ENCODE results near the gene YIPF7.

YIPF7 gene

DNA sequence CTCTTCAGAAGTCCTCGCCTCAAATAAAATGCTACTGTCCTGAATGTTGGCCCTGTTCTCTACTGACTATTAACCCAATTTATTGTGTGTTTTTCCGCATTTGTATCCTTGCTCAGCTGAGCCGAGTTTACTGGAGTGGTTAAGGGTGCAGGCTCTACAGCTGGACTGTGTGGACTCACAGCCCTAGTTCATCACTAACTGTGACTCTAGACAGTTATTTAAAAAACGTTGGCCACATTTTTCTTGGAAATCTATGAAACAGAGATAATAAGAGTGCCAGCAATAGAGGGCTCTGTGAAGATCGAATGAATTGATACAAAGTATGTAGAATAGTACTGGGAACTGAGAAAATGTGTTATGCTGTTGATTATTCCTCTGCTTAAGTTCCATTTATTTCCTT lies 23.9 kb upstream of the YIPF7 start:
- POLR2A ChIA-PET: no interaction called here
- no peak overlapping the region for H3K4me3 ChIP-seq (ENCODE audit: low read depth, low read length)
- TF ChIP-seq, protein P1, sequence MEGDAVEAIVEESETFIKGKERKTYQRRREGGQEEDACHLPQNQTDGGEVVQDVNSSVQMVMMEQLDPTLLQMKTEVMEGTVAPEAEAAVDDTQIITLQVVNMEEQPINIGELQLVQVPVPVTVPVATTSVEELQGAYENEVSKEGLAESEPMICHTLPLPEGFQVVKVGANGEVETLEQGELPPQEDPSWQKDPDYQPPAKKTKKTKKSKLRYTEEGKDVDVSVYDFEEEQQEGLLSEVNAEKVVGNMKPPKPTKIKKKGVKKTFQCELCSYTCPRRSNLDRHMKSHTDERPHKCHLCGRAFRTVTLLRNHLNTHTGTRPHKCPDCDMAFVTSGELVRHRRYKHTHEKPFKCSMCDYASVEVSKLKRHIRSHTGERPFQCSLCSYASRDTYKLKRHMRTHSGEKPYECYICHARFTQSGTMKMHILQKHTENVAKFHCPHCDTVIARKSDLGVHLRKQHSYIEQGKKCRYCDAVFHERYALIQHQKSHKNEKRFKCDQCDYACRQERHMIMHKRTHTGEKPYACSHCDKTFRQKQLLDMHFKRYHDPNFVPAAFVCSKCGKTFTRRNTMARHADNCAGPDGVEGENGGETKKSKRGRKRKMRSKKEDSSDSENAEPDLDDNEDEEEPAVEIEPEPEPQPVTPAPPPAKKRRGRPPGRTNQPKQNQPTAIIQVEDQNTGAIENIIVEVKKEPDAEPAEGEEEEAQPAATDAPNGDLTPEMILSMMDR (IDR thresholded peaks at IDR 0.05; ENCODE audit: insufficient read depth, low read length, missing control alignments): no peak
- no peak for DNase-seq (ENCODE audit: low read depth, low spot score)
- CTCF ChIA-PET: no interaction called here

DNA sequence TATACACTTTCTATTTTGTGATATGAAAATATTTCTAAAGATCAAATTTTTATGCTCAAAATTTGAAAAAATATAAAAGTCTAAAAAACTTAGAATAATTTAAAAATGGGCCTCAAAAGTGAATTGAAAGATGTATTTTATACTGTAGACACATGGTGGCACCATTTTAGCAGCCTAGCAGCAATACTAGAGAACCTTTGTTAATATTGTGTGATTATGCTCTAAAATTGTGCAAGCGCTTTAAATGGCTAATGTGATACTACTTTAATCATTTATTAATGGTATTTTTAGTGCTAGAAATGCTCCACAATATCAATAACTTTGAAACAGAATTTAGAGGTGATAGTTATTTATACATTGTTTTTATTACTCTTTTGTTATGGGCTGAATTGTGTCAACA lies 23.0 kb upstream of the YIPF7 start:
- ChIA-PET POLR2A (no interaction called here), CTCF (no interaction called here)
- no peak for DNase-seq (ENCODE audit: low read depth, low spot score)
- TF ChIP-seq, protein P1 (IDR thresholded peaks at IDR 0.05; ENCODE audit: insufficient read depth, low read length, missing control alignments): no peak
- H3K4me3 ChIP-seq (ENCODE audit: low read depth, low read length): no peak overlapping the region

DNA sequence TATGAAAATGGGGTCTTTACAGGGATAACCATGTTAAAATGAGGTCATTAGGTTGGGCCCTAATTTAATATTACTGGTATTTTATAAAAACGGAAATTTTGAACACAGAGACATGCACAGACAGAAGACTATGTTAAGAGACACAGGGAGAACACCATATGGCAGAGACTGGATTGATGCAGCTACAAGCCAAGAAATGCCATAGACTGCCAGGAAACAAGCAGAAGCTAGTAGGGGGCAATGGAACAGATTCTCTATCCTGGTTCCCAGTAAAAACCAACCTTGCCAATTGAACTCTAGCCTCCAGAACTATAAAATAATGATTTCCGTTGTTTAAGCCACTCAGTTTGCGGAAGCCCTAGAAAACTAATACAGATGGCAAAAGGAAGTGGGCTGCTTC lies 20.2 kb upstream of the YIPF7 start:
- DNase-seq (ENCODE audit: low read depth, low spot score): no peak
- TF ChIP-seq, protein P1 (IDR thresholded peaks at IDR 0.05; ENCODE audit: insufficient read depth, low read length, missing control alignments): no peak
- POLR2A ChIA-PET: no interaction called here
- H3K4me3 ChIP-seq (ENCODE audit: low read depth, low read length): no peak overlapping the region
- CTCF ChIA-PET: no interaction called here

DNA sequence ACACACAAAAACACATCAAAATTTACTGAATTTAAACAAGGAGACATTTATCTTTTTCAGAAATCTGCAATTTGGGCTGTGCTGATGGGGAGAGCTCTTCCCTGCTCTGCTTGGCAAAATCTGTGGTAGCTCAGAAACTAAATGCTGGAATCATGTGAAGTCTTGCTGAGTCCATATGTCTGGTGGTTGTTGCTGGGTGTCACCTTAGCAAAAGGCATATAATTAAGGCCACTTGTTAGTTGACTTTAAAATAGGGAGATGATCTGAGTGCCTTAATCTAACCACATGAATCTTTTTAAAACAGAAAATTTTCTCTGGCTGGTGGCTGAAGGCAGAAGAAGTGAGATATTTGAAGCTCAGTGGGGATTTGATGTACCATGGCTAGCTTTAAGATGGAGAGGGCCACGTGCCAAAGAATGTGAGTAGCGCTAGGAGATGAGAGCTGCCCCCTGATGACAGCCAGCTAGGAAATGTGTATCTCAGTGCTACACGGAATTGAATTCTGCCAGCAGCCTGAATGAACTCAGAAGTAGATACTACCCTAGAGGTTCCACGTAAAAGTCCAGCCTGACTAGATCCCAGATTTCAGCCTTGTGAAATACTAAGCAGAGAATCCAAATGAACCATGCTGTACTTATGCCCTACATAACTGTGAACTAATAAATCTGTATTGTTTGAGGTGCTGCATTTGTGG lies 19.2 kb upstream of the YIPF7 start:
- no peak for DNase-seq (ENCODE audit: low read depth, low spot score)
- ChIA-PET CTCF (no interaction called here), POLR2A (no interaction called here)
- H3K4me3 ChIP-seq (ENCODE audit: low read depth, low read length): no peak overlapping the region
- TF ChIP-seq, protein P1 (IDR thresholded peaks at IDR 0.05; ENCODE audit: insufficient read depth, low read length, missing control alignments): no peak

DNA sequence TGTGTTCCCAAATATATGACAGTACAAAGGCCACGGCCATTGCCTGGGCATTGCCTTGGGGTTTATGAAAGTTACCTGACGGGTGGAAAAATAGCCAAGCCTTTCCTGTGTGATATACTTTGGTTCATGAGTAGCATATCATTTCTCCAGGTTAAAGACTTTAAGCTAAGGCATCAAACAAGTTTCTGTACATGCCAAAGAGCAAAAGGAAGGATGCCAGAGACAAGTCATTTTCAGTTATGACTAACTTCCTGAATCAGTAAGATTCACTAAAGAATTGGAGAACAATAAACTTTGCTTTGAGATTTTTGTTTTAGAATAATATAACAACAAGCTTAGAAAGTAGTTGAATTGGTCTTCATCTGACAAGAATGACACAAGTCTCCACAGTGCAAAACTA lies 17.1 kb upstream of the YIPF7 start:
- CTCF ChIA-PET: no interaction called here
- DNase-seq (ENCODE audit: low read depth, low spot score): no peak
- POLR2A ChIA-PET: no interaction called here

DNA sequence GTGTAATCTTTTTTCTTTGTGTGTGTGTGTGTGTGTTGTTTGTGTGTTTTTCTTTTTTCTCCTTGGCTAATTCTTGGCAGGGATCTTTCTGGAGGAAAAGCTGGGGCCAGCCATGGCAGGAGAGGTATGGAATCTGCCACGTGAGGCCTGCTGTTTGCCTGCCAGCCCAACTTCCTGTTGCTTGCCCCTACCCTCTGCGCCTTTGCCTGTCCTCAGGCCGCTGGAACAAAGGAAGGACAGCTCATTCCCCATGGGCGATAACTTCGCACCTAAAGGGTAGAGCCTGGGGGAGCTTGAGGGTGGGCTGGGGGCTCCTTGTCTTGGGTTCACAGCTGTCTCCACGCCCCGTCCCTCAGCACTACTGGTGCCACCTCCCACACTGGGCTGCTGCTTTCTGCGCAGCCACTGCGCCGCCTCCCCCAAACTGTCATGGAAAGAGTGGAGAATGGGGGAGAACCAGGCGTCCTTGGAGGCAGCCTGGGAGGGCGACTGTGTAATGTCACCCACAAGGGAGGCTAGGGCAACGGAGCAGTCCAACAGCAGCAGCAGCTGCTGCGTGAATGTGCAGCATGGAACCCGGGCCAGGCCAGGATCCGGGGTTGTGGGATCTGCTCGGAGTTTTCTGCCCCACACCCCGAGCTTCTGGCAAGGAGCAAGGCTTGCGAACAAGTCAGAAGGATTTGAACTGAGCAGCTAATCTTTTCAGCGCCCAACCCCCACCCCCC lies 12.3 kb upstream of the YIPF7 start:
- CTCF ChIA-PET: no interaction called here
- TF ChIP-seq, protein P1 (IDR thresholded peaks at IDR 0.05; ENCODE audit: insufficient read depth, low read length, missing control alignments): no peak
- POLR2A ChIA-PET: no interaction called here
- DNase-seq (ENCODE audit: low read depth, low spot score): no peak
- H3K4me3 ChIP-seq (ENCODE audit: low read depth, low read length): no peak overlapping the region

More for the DNA sequence above, 17.1 kb upstream of the YIPF7 start:
- TF ChIP-seq, protein P1 (IDR thresholded peaks at IDR 0.05; ENCODE audit: insufficient read depth, low read length, missing control alignments): no peak
- no peak overlapping the region for H3K4me3 ChIP-seq (ENCODE audit: low read depth, low read length)

Measured in AG04449 (cell line).